MM.1S (cell line): ENCODE data around the gene SLC35A4.
A peak's percentile ranks its signal among the peaks of the same experiment; 100 is the strongest.

Experiments used
- DNase-seq: peaks from one replicate; pipeline ENCODE4 v3.0.0-alpha.2; 2015
- H2AFZ ChIP-seq: fragments of 300-600 bp; sonication (generic); 2 replicates; pipeline ENCODE4 v1.6.0; 2016; ENCODE audit warnings: antibody characterized with exemption, low read length
- H3F3A ChIP-seq: fragments of 300-600 bp; sonication (generic); 2 replicates; pipeline ENCODE4 v1.6.1; 2016; ENCODE audit warnings: mild to moderate bottlenecking, antibody characterized with exemption, low read length, moderate library complexity, mixed read lengths; ENCODE audit not compliant: insufficient read depth
- H3K27ac ChIP-seq: fragments of 300-600 bp; sonication (generic); 2 replicates; pipeline ENCODE4 v1.5.1; 2016; ENCODE audit warnings: mild to moderate bottlenecking, low read length
- H3K27me3 ChIP-seq: fragments of 300-600 bp; sonication (generic); replicated peaks from 2 replicates; pipeline ENCODE4 v1.6.0; 2016; ENCODE audit warnings: low read length; ENCODE audit not compliant: insufficient read depth
- H3K36me3 ChIP-seq: fragments of 300-600 bp; sonication (generic); replicated peaks from 2 replicates; pipeline ENCODE4 v1.6.1; 2016; ENCODE audit warnings: mild to moderate bottlenecking, low read length, mixed read lengths; ENCODE audit not compliant: insufficient read depth
- H3K4me1 ChIP-seq: fragments of 300-600 bp; sonication (generic); 2 replicates; pipeline ENCODE4 v1.6.1; 2016; ENCODE audit warnings: low read length, mixed read lengths
- H3K4me2 ChIP-seq: fragments of 300-600 bp; sonication (generic); 2 replicates; pipeline ENCODE4 v1.6.0; 2016; ENCODE audit warnings: low read depth, low read length
- H3K4me3 ChIP-seq: fragments of 300-600 bp; sonication (generic); 2 replicates; pipeline ENCODE4 v1.5.1; 2016; ENCODE audit warnings: low read length, mixed read lengths
- H3K79me2 ChIP-seq: fragments of 300-600 bp; sonication (generic); 2 replicates; pipeline ENCODE4 v1.6.1; 2016; ENCODE audit warnings: mixed run types, low read length, mixed read lengths
- H3K9ac ChIP-seq: fragments of 300-600 bp; sonication (generic); 2 replicates; pipeline ENCODE4 v1.6.1; 2016; ENCODE audit warnings: low read length, mixed read lengths
- H3K9me2 ChIP-seq: fragments of 300-600 bp; sonication (generic); replicated peaks from 2 replicates; pipeline ENCODE4 v1.6.1; 2016; ENCODE audit warnings: mild to moderate bottlenecking, low read length, mixed read lengths; ENCODE audit not compliant: insufficient read depth
- H3K9me3 ChIP-seq: fragments of 300-600 bp; sonication (generic); replicated peaks from 2 replicates; pipeline ENCODE4 v1.6.1; 2016; ENCODE audit warnings: mild to moderate bottlenecking, low read length, mixed read lengths; ENCODE audit not compliant: insufficient read depth
- H4K20me1 ChIP-seq: fragments of 300-600 bp; sonication (generic); 2 replicates; pipeline ENCODE4 v1.6.1; 2016; ENCODE audit warnings: mild to moderate bottlenecking, low read length, moderate library complexity, mixed read lengths; ENCODE audit not compliant: insufficient read depth
- CTCF ChIP-seq: fragments of 300-600 bp; sonication (generic); IDR thresholded peaks from 2 replicates; pipeline ENCODE4 v1.5.1; 2016; ENCODE audit warnings: antibody characterized with exemption, low read length, mixed read lengths
- EZH2 ChIP-seq: fragments of 300-600 bp; sonication (generic); optimal IDR thresholded peaks from 2 replicates; pipeline ENCODE3; 2017; ENCODE audit warnings: low read depth, mild to moderate bottlenecking, antibody characterized with exemption, low read length, mixed read lengths
- EZH2phosphoT487 ChIP-seq: fragments of 300-600 bp; sonication (generic); IDR thresholded peaks from 2 replicates; pipeline ENCODE4 v1.6.1; 2018; ENCODE audit warnings: antibody characterized with exemption, low read length

SLC35A4 gene

DNA sequence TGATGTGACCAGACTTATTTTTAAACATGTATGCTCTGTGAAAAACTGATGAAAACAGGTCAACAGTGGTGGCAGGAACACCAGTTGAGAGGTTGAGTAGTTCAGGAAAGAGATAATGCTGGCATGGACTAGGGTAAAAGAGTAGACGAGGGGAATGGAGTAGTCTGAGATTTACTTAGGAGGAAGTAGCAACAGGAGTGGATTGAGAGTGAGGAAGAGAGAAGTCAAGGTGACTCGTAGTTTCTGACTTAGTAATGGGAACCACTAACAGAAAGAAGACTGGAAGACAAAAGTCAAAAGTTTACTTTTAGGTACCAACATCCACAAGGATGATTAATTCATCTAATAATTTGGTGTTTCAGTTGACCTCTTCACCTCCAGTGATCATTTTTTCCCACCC, 11.0 kb upstream of the SLC35A4 start:
- H3K36me3 ChIP-seq: 0 out of 2 replicates have a peak, but pooled peaks cover 4% of the 10 kb centered on the region
- H3K4me2 ChIP-seq: no peak overlapping the region
- H3K4me3 ChIP-seq: no peak overlapping the region
- no peak overlapping the region for H3K9ac ChIP-seq
- no peaks in the 10 kb centered on the region; the same call in 1 of the 2 replicates for H3F3A ChIP-seq
- no peak for TF ChIP-seq EZH2
- no peaks in the 10 kb centered on the region for H3K9me3 ChIP-seq
- H3K27ac ChIP-seq: no peak overlapping the region
- 0 out of 2 replicates have a peak, but pooled peaks cover 4% of the 10 kb centered on the region for H4K20me1 ChIP-seq
- peaks cover 52% of the 10 kb centered on the region for H3K79me2 ChIP-seq
- H3K27me3 ChIP-seq: no peaks in the 10 kb centered on the region
- DNase-seq: no peak
- H3K4me1 ChIP-seq: peaks cover 19% of the 10 kb centered on the region
- H2AFZ ChIP-seq: no peak overlapping the region
- H3K9me2 ChIP-seq: no peaks in the 10 kb centered on the region

DNA sequence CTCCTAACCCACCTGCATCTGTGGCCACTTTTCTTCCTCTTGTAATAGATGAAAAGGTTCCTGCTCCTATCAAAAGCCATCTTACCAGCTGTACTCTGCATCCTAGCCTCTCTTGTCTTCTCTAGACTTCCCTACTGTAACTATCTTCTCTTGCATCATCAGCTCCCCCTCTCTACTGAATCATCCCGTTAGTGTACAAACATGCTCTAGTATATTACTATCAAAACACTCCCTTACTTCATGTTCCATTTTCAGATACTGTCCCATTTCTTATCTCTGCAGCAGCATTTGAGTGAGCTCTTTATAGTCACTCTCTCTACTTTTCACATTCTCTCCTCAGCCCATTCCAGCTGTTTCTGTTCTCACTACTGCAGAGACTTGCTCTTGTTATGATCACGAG, 10.2 kb upstream of the SLC35A4 start:
- Histone ChIP-seq H2AFZ (no peak overlapping the region), H3K9ac (no peak overlapping the region), H3F3A (no peaks in the 10 kb centered on the region; the same call in 1 of the 2 replicates), H3K9me2 (no peaks in the 10 kb centered on the region), H4K20me1 (0 out of 2 replicates have a peak, but pooled peaks cover 4% of the 10 kb centered on the region), H3K4me3 (no peak overlapping the region), H3K36me3 (0 out of 2 replicates have a peak, but pooled peaks cover 4% of the 10 kb centered on the region), H3K27me3 (no peaks in the 10 kb centered on the region), H3K4me1 (peaks cover 19% of the 10 kb centered on the region), H3K9me3 (no peaks in the 10 kb centered on the region), H3K4me2 (no peak overlapping the region), H3K79me2 (peaks cover 52% of the 10 kb centered on the region), H3K27ac (no peak overlapping the region)
- TF ChIP-seq CTCF: no peak
- TF ChIP-seq EZH2: no peak
- no peak for TF ChIP-seq EZH2phosphoT487
- DNase-seq: no peak

- TF ChIP-seq EZH2 (no peak), CTCF (no peak), EZH2phosphoT487 (no peak)
- H3K4me2 ChIP-seq: peak overlapping the region; percentile 87
- H3K9me3 ChIP-seq: no peaks in the 10 kb centered on the region
- H3K79me2 ChIP-seq: peaks cover 52% of the 10 kb centered on the region
- H3K4me1 ChIP-seq: peaks cover 19% of the 10 kb centered on the region
- peak overlapping the region; percentile 77 for H3K4me3 ChIP-seq
- no peak overlapping the region for H2AFZ ChIP-seq
- H3K9me2 ChIP-seq: no peaks in the 10 kb centered on the region
- peak; percentile 23 for DNase-seq
- H3K27ac ChIP-seq: peak overlapping the region; percentile 55; the same call in 1 of the 2 replicates
- peak overlapping the region; percentile 82; the same call in 1 of the 2 replicates for H3K9ac ChIP-seq
- no peaks in the 10 kb centered on the region; the same call in 1 of the 2 replicates for H3F3A ChIP-seq
- H3K36me3 ChIP-seq: no peaks in the 10 kb centered on the region
- no peaks in the 10 kb centered on the region for H3K27me3 ChIP-seq
- 0 out of 2 replicates have a peak, but pooled peaks cover 4% of the 10 kb centered on the region for H4K20me1 ChIP-seq
Observed at GRCh38 chr5:140555747-140556312, 8.8 kb upstream of the SLC35A4 start.

- no peaks in the 10 kb centered on the region for H3K9me2 ChIP-seq
- H3F3A ChIP-seq: no peaks in the 10 kb centered on the region; the same call in 1 of the 2 replicates
- H2AFZ ChIP-seq: peak overlapping the region; percentile 70; the same call in 1 of the 2 replicates
- peak overlapping the region; percentile 55; the same call in 1 of the 2 replicates for H3K27ac ChIP-seq
- no peaks in the 10 kb centered on the region for H3K9me3 ChIP-seq
- H4K20me1 ChIP-seq: 0 out of 2 replicates have a peak, but pooled peaks cover 4% of the 10 kb centered on the region
- peaks cover 19% of the 10 kb centered on the region for H3K4me1 ChIP-seq
- peaks cover 52% of the 10 kb centered on the region for H3K79me2 ChIP-seq
- H3K4me3 ChIP-seq: peak overlapping the region; percentile 77
- DNase-seq: peak; percentile 34
- peak overlapping the region; percentile 82 for H3K9ac ChIP-seq
- H3K4me2 ChIP-seq: peak overlapping the region; percentile 87
- TF ChIP-seq EZH2 (no peak), CTCF (no peak), EZH2phosphoT487 (no peak)
- H3K27me3 ChIP-seq: no peaks in the 10 kb centered on the region
- H3K36me3 ChIP-seq: no peaks in the 10 kb centered on the region
Observed at GRCh38 chr5:140556438-140556837, 8.2 kb upstream of the SLC35A4 start.
